HCT116 (cell line): Measurements from ENCODE around the gene DAPK1. TPM values are rescaled to one million over a fixed set of nuclear protein-coding genes. Genes with fewer than 3 reads are reported as not detected.

Experiments used
- ATAC-seq: fragments of 200-7000 bp; cut with Tn5 transposase; 2 replicates; pipeline ENCODE4 v1.9.1; 2020; ENCODE audit warnings: mild to moderate bottlenecking, moderate library complexity
- BruUV-seq: library from RNA; stranded (reverse); fragments of 400-500 nt; replicated peaks from 2 replicates; lab custom pipeline; 2021; lab: Mats Ljungman, UMichigan
- CTCF ChIA-PET: fragments of 300-600 bp; sonication (Branson Sonifier 250); formaldehyde crosslinking; loops from one replicate; lab custom pipeline; 2021; ENCODE audit warnings: antibody characterized with exemption; lab: Charles Lee
- POLR2A ChIA-PET: fragments of 300-600, 350-600 bp; sonication (Branson Sonifier 250); formaldehyde crosslinking; loops from one replicate; lab custom pipeline; 2021; ENCODE audit warnings: antibody characterized with exemption; lab: Charles Lee
- RAD21 ChIA-PET, 2 experiments: fragments of 300-600 bp; sonication (Branson Sonifier 250); formaldehyde crosslinking; loops; one replicate each; lab custom pipeline; 2023; ENCODE audit warnings: low total read pairs in 2 of 2; ENCODE audit not compliant: uncharacterized antibody in 2 of 2, unreplicated experiment in 2 of 2, low non-redundant PET in 1 of 2; lab: Charles Lee
- DNase-seq: peaks from one replicate; pipeline ENCODE4 v3.0.0-alpha.2; 2010; ENCODE audit warnings: low read depth, low spot score
- H2AFZ ChIP-seq: fragments of 200-600 bp; shearing (Covaris generic), sonication (generic); 2 replicates; pipeline ENCODE4 v1.6.1; 2017; ENCODE audit warnings: low read depth, mixed run types, mixed read lengths, antibody characterized with exemption, low read length; ENCODE audit not compliant: poor library complexity, severe bottlenecking
- H3K27ac ChIP-seq: 2 replicates; pipeline ENCODE4 v1.5.1; 2012; ENCODE audit warnings: low read depth, low read length
- H3K27me3 ChIP-seq: fragments of 200-600 bp; sonication (generic); 2 replicates; pipeline ENCODE4 v1.6.1; 2016; ENCODE audit warnings: mixed run types, low read length, mixed read lengths; ENCODE audit not compliant: insufficient read depth
- H3K36me3 ChIP-seq, 2 experiments: fragments of 200-500 bp in 1 of 2; fragments of 200-600 bp in 1 of 2; sonication (Bioruptor generic) in 1 of 2; sonication (generic) in 1 of 2; 2 replicates each; pipeline versions ENCODE4 v1.5.1 to v1.6.1; 2014 to 2016; ENCODE audit warnings: low read length in 2 of 2, inconsistent platforms in 1 of 2, mixed read lengths in 1 of 2, mixed run types in 1 of 2; ENCODE audit not compliant: insufficient read depth in 2 of 2, control insufficient read depth in 1 of 2
- H3K4me1 ChIP-seq, 2 experiments: fragments of 200-600 bp in 1 of 2; sonication (generic) in 1 of 2; 2 replicates each; pipeline versions ENCODE4 v1.5.1 to v1.6.1; 2012 to 2017; ENCODE audit warnings: low read length in 2 of 2, inconsistent platforms in 1 of 2, mild to moderate bottlenecking in 1 of 2, mixed read lengths in 1 of 2, mixed run types in 1 of 2, moderate library complexity in 1 of 2; ENCODE audit not compliant: insufficient read depth in 2 of 2, control insufficient read depth in 1 of 2
- H3K4me2 ChIP-seq: fragments of 200-600 bp; sonication (generic); 2 replicates; pipeline ENCODE4 v1.6.1; 2017; ENCODE audit warnings: mixed run types, low read length, mixed read lengths
- H3K4me3 ChIP-seq, 2 experiments: fragments of 200-600 bp in 1 of 2; sonication (generic) in 1 of 2; replicated peaks in 1 of 2; 2 replicates each; pipeline ENCODE4 v1.5.1; 2011 to 2016; ENCODE audit warnings: low read length in 2 of 2, control low read depth in 1 of 2, low read depth in 1 of 2, mild to moderate bottlenecking in 1 of 2, mixed read lengths in 1 of 2, mixed run types in 1 of 2
- H3K79me2 ChIP-seq: fragments of 200-600 bp; sonication (generic); 2 replicates; pipeline ENCODE4 v1.6.1; 2017; ENCODE audit warnings: mild to moderate bottlenecking, mixed run types, low read length, moderate library complexity, mixed read lengths; ENCODE audit not compliant: insufficient read depth
- H3K9ac ChIP-seq: fragments of 200-600 bp; sonication (generic); 2 replicates; pipeline ENCODE4 v1.6.1; 2016; ENCODE audit warnings: low read length, mixed read lengths
- H3K9me2 ChIP-seq: fragments of 200-600 bp; sonication (generic), shearing (Covaris generic); 2 replicates; pipeline ENCODE4 v1.6.1; 2017; ENCODE audit warnings: mixed run types, mild to moderate bottlenecking, moderate library complexity; ENCODE audit not compliant: insufficient read depth
- H3K9me3 ChIP-seq, 2 experiments: fragments of 200-500 bp in 1 of 2; fragments of 200-600 bp in 1 of 2; sonication (Bioruptor generic) in 1 of 2; sonication (generic) in 1 of 2; 2 replicates each; pipeline ENCODE4 v1.6.1; 2014 to 2017; ENCODE audit warnings: low read length in 2 of 2, mixed read lengths in 2 of 2, inconsistent platforms in 1 of 2, low read depth in 1 of 2, mild to moderate bottlenecking in 1 of 2, mixed run types in 1 of 2, moderate library complexity in 1 of 2; ENCODE audit not compliant: control insufficient read depth in 1 of 2, insufficient read depth in 1 of 2
- H4K20me1 ChIP-seq: fragments of 200-600 bp; sonication (generic), shearing (Covaris generic); 2 replicates; pipeline ENCODE4 v1.6.1; 2017; ENCODE audit warnings: mixed run types, mild to moderate bottlenecking, moderate library complexity; ENCODE audit not compliant: insufficient read depth
- CEBPB ChIP-seq: IDR thresholded peaks from 2 replicates; pipeline ENCODE4 v1.6.1; 2012; ENCODE audit warnings: low read depth
- EGR1 ChIP-seq: IDR thresholded peaks from 2 replicates; pipeline ENCODE4 v1.6.1; 2012; ENCODE audit warnings: low read depth
- EZH2 ChIP-seq: fragments of 200-600 bp; sonication (generic); IDR thresholded peaks from 2 replicates; pipeline ENCODE4 v1.6.1; 2017; ENCODE audit warnings: antibody characterized with exemption, mixed run types
- EZH2phosphoT487 ChIP-seq: fragments of 200-600 bp; IDR thresholded peaks from 2 replicates; pipeline ENCODE4 v1.6.1; 2018; ENCODE audit warnings: antibody characterized with exemption, borderline replicate concordance
- FOSL1 ChIP-seq: IDR thresholded peaks from 2 replicates; pipeline ENCODE4 v1.6.1; 2012; ENCODE audit warnings: low read depth
- SIN3A ChIP-seq: IDR thresholded peaks from 2 replicates; pipeline ENCODE4 v1.6.1; 2012; ENCODE audit warnings: low read depth
- YY1 ChIP-seq: IDR thresholded peaks from 2 replicates; pipeline ENCODE4 v1.6.1; 2011; ENCODE audit warnings: low read length, low read depth, moderate library complexity, mild to moderate bottlenecking; ENCODE audit not compliant: insufficient replicate concordance; ENCODE audit errors: extremely low read depth
- intact Hi-C: fragments of 100-400 bp; cut with micrococcal nuclease; formaldehyde crosslinking; loops from 2 replicates; pipeline ENCODE4 v1.10.0; 2022
- total RNA-seq: library from RNA; stranded (reverse); gene quantifications from one replicate; pipeline ENCODE4 v1.2.1, GENCODE V29; 2021; ENCODE audit not compliant: unreplicated experiment
- TF ChIP-seq, protein P1 (sequence below): IDR thresholded peaks from 2 replicates; pipeline ENCODE4 v1.6.1; 2012
- TF ChIP-seq, protein P2 (sequence below): IDR thresholded peaks from 2 replicates; pipeline ENCODE4 v1.6.1; 2012
- TF ChIP-seq, protein P3 (sequence below): IDR thresholded peaks from 2 replicates; pipeline ENCODE4 v1.6.1; 2011; ENCODE audit warnings: mild to moderate bottlenecking, low read length, moderate library complexity; ENCODE audit not compliant: insufficient replicate concordance; ENCODE audit errors: extremely low read depth

DAPK1 gene
- total RNA-seq, 1 experiment from 2014 or later = 5.6 TPM

DNA sequence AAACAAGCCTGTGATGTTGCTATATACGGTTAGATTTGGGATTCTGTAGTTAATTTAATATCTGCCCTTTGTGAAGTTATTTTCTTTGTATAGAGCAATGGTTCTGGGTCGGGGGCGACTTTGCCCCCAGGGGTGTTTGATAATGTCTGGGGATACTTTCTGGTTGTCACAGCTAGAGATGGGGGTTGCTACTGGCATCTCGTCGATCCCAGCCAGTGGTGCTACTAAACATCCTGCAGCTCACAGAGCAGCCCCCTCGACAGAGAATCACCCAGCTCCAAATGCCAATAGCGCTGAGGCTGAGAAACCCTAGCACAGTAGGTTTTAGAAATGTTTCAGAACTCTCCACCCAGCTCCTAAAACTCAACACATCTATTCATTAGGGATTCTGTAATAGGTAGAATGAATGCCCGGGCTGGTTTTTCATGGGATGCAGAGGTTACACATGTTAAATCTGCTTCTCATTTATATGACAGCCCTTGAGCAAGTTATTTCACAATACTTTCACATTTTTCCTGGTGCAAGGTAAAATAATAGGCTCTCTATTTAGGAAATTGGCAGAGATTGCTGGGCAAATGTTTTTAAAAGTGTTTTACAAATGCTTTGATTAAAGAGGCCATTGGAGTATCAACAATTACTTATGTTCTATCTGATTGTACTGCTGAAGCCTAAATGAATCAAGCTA lies 153.1 kb downstream of the DAPK1 start:
- POLR2A ChIA-PET = no interaction called here
- RAD21 ChIA-PET = no interaction called here
- Histone ChIP-seq H2AFZ (no peak overlapping the region), H3K79me2 (no peaks in the 10 kb centered on the region), H3K4me1 (no peaks in the 10 kb centered on the region), H3K27me3 (no peaks in the 10 kb centered on the region), H3K4me2 (no peak overlapping the region), H3K4me3 (no peak overlapping the region), H3K9me2 (no peaks in the 10 kb centered on the region), H3K9me3 (no peaks in the 10 kb centered on the region), H3K36me3 (no peaks in the 10 kb centered on the region), H4K20me1 (no peaks in the 10 kb centered on the region)
- DNase-seq (no peak), ATAC-seq (no peak)
- CTCF ChIA-PET = interaction anchor here (1.5 kb wide), 1 partner anchor 12 kb away, joined by 4 read pairs; no protein-coding TSS in a partner anchor
- BruUV-seq = no TSS peak
- TF ChIP-seq, protein P1, sequence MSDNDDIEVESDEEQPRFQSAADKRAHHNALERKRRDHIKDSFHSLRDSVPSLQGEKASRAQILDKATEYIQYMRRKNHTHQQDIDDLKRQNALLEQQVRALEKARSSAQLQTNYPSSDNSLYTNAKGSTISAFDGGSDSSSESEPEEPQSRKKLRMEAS = no peak
- TF ChIP-seq FOSL1 = no peak
- TF ChIP-seq, protein P2, sequence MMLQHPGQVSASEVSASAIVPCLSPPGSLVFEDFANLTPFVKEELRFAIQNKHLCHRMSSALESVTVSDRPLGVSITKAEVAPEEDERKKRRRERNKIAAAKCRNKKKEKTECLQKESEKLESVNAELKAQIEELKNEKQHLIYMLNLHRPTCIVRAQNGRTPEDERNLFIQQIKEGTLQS = no peak
- TF ChIP-seq EZH2 = no peak
- TF ChIP-seq EZH2phosphoT487 = no peak
- TF ChIP-seq SIN3A = no peak
- no peak for TF ChIP-seq CEBPB
- TF ChIP-seq, protein P3, sequence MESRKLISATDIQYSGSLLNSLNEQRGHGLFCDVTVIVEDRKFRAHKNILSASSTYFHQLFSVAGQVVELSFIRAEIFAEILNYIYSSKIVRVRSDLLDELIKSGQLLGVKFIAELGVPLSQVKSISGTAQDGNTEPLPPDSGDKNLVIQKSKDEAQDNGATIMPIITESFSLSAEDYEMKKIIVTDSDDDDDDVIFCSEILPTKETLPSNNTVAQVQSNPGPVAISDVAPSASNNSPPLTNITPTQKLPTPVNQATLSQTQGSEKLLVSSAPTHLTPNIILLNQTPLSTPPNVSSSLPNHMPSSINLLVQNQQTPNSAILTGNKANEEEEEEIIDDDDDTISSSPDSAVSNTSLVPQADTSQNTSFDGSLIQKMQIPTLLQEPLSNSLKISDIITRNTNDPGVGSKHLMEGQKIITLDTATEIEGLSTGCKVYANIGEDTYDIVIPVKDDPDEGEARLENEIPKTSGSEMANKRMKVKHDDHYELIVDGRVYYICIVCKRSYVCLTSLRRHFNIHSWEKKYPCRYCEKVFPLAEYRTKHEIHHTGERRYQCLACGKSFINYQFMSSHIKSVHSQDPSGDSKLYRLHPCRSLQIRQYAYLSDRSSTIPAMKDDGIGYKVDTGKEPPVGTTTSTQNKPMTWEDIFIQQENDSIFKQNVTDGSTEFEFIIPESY = no peak
- no peak for TF ChIP-seq EGR1
- TF ChIP-seq YY1 = no peak
- TF ChIP-seq, all 23 proteins: peak for 0
- Histone ChIP-seq H3K9ac (no peak overlapping the region), H3K27ac (no peak overlapping the region)
- intact Hi-C loops = no loop called here
